ENCODE data around the gene ZNF496.

Gene ZNF496

DNA sequence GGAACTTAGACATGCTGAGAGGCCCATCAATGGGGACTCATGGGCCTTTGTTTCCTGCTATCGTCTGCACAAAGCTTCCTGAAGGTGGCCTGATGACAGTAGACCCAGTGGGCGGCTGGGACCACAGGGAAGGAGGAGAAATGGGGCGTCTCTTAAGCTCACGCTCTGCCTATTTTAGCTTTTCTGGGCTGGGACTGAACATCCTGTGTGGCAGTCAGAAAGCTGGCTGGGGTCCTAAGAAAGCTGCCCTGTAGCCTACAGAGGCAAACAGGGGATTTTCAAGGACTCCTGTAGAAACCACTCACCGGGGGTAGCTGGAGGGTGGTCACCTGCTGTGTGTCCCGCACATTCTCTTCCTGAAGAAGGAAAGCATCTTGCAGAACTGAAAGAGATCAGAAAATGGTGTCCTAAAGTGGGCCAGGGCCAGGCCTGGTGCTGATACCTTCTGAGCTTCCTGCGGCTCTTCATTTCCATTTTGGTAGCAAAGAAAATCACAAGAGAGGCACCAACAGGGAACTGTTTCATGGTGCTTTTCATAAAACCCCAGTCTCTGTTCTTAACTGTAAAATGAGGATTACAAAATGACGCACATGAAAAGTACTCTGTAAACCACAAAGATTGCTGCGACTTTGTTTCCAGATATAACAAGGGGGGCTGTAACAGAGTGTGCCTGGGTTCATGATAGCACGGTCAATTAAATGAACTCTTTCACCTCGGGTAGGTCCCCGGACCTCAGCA lies 8.6 kb downstream of the ZNF496 start:
- no peak overlapping the region for H3K27ac ChIP-seq
- DNase-seq: no peak
- H3K4me3 ChIP-seq (ENCODE audit: low read depth, low read length): no peak overlapping the region
- TF ChIP-seq, protein P1, sequence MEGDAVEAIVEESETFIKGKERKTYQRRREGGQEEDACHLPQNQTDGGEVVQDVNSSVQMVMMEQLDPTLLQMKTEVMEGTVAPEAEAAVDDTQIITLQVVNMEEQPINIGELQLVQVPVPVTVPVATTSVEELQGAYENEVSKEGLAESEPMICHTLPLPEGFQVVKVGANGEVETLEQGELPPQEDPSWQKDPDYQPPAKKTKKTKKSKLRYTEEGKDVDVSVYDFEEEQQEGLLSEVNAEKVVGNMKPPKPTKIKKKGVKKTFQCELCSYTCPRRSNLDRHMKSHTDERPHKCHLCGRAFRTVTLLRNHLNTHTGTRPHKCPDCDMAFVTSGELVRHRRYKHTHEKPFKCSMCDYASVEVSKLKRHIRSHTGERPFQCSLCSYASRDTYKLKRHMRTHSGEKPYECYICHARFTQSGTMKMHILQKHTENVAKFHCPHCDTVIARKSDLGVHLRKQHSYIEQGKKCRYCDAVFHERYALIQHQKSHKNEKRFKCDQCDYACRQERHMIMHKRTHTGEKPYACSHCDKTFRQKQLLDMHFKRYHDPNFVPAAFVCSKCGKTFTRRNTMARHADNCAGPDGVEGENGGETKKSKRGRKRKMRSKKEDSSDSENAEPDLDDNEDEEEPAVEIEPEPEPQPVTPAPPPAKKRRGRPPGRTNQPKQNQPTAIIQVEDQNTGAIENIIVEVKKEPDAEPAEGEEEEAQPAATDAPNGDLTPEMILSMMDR (IDR thresholded peaks at IDR 0.05; ENCODE audit: low read depth, low read length, missing control alignments): no peak
- no peaks in the 10 kb centered on the region for H3K27me3 ChIP-seq (replicated peaks)
- in situ Hi-C loops (cut with HindIII; ENCODE audit: low pct_ligation_motif_present, low sequenced_read_pairs): no loop called here
- peaks cover 49% of the 10 kb centered on the region for H3K36me3 ChIP-seq (replicated peaks)

GRCh38 chr1:247322442-247322841 lies 9.2 kb downstream of the ZNF496 start:
- H3K36me3 ChIP-seq (replicated peaks): peaks cover 43% of the 10 kb centered on the region
- in situ Hi-C loops (cut with HindIII; ENCODE audit: low pct_ligation_motif_present, low sequenced_read_pairs): no loop called here
- TF ChIP-seq, protein P1 (IDR thresholded peaks at IDR 0.05; ENCODE audit: low read depth, low read length, missing control alignments): no peak
- DNase-seq: no peak
- no peak overlapping the region for H3K27ac ChIP-seq
- H3K4me3 ChIP-seq (ENCODE audit: low read depth, low read length): no peak overlapping the region
- no peaks in the 10 kb centered on the region for H3K27me3 ChIP-seq (replicated peaks)

DNA sequence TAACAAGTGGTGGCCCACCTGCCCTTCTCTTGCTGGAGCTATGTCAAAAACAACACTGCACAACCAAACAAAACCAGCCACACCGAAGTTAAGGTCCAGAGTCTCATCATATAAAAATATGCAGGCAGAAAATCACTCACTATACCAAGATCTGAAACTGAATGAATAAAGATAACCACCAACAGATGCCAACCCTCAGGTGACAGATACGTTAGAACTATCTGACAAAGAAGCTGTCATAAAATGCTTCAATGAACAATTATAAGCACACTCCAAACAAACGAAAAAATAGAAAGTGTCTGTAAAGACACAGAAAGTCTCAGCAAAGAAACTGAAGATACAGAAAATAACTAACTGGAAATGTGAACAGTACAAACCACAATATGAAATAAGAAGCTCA lies 14.0 kb downstream of the ZNF496 start:
- H3K27ac ChIP-seq: no peak overlapping the region
- no peak for DNase-seq
- no peak overlapping the region for H3K4me3 ChIP-seq (ENCODE audit: low read depth, low read length)
- TF ChIP-seq, protein P1 (IDR thresholded peaks at IDR 0.05; ENCODE audit: low read depth, low read length, missing control alignments): no peak
- no peaks in the 10 kb centered on the region for H3K27me3 ChIP-seq (replicated peaks)
- peaks cover 35% of the 10 kb centered on the region for H3K36me3 ChIP-seq (replicated peaks)
- in situ Hi-C loops (cut with HindIII; ENCODE audit: low pct_ligation_motif_present, low sequenced_read_pairs): no loop called here

GRCh38 chr1:247316590-247317197 lies 15.0 kb downstream of the ZNF496 start:
- Histone ChIP-seq H3K4me3 (ENCODE audit: low read depth, low read length) (no peak overlapping the region), H3K27me3 (replicated peaks) (no peaks in the 10 kb centered on the region), H3K27ac (no peak overlapping the region), H3K36me3 (replicated peaks) (peaks cover 25% of the 10 kb centered on the region)
- DNase-seq: no peak
- TF ChIP-seq, protein P1 (IDR thresholded peaks at IDR 0.05; ENCODE audit: low read depth, low read length, missing control alignments): no peak
- in situ Hi-C loops (cut with HindIII; ENCODE audit: low pct_ligation_motif_present, low sequenced_read_pairs): no loop called here

DNA sequence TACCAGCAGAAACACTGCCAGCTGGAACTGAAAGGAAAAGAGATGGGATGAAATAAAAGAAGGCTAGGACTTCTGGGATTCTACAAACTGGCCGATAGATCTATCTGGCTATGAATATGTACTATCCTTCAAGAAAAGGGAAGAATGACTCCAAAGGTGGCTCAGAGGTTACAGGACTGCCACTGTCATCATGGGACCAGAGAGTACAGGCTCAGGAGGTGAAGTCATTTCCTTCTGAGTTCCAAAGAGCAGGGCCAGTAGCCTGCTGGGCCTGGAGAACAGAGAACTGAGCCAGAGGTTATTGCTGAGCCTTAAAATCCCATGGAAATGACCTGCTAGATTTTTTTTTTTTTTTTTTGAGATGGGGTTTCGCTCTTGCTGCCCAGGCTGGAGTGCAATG lies 27.6 kb downstream of the ZNF496 start:
- TF ChIP-seq, protein P1 (IDR thresholded peaks at IDR 0.05; ENCODE audit: low read depth, low read length, missing control alignments): no peak
- in situ Hi-C loops (cut with HindIII; ENCODE audit: low pct_ligation_motif_present, low sequenced_read_pairs): no loop called here
- H3K27me3 ChIP-seq (replicated peaks): no peaks in the 10 kb centered on the region
- no peak overlapping the region for H3K4me3 ChIP-seq (ENCODE audit: low read depth, low read length)
- no peak overlapping the region for H3K27ac ChIP-seq
- DNase-seq: no peak
- H3K36me3 ChIP-seq (replicated peaks): peaks cover 60% of the 10 kb centered on the region

Measured in brain microvascular endothelial cell (primary cell).